ENCODE results near the gene GMEB1.
"Not testable (repeated sequence)": the region's sequence is repeated elsewhere in the genome, so short reads cannot be mapped to it uniquely, and the experiment has no call there.

GRCh38 chr1:28721927-28722326 is 53.3 kb downstream of the GMEB1 start:
- not testable (repeated sequence) for TF ChIP-seq YY1 (IDR thresholded peaks at IDR 0.05; ENCODE audit: insufficient read depth, insufficient read length); SUZ12 (IDR thresholded peaks at IDR 0.05; ENCODE audit: extremely low read depth, insufficient read depth, insufficient read length)

Measured in NT2/D1 (cell line).